GM12878 (cell line): ENCODE results near the gene SMAD2. TPM values are rescaled to one million over a fixed set of nuclear protein-coding genes. Genes with fewer than 3 reads are reported as not detected.

Experiments used
- ASH2L ChIP-seq: fragments of 300-600, 200-600 bp; sonication (generic); IDR thresholded peaks from 2 replicates; pipeline ENCODE4 v1.6.1; 2017; ENCODE audit warnings: low read depth, mild to moderate bottlenecking, borderline replicate concordance
- ATF2 ChIP-seq: IDR thresholded peaks from 2 replicates; pipeline ENCODE4 v1.6.1; 2012; ENCODE audit warnings: low read length, inconsistent platforms
- CHD2 ChIP-seq: IDR thresholded peaks from 2 replicates; pipeline ENCODE4 v1.6.1; 2011; ENCODE audit warnings: low read depth, low read length, improper control_type of control experiment, borderline replicate concordance
- EP300 ChIP-seq, 2 experiments: fragments of 150-350 bp in 1 of 2; IDR thresholded peaks; 2 replicates each; pipeline ENCODE4 v1.6.1; 2011 to 2012; ENCODE audit warnings: low read depth in 2 of 2, low read length in 2 of 2, borderline replicate concordance in 1 of 2, improper control_type of control experiment in 1 of 2, inconsistent platforms in 1 of 2; ENCODE audit not compliant: control insufficient read depth in 1 of 2
- ETV6 ChIP-seq, 2 experiments: fragments of 450-650 bp in 1 of 2; IDR thresholded peaks in 1 of 2; conservative IDR thresholded peaks in 1 of 2; 2 replicates each; pipeline ENCODE4 v1.6.1; 2014; ENCODE audit warnings: antibody characterized with exemption in 1 of 2, borderline replicate concordance in 1 of 2, low read depth in 1 of 2, mild to moderate bottlenecking in 1 of 2, moderate library complexity in 1 of 2
- IKZF1 ChIP-seq: fragments of 450-650 bp; conservative IDR thresholded peaks from 2 replicates; pipeline ENCODE4 v1.6.1; 2017; ENCODE audit warnings: antibody characterized with exemption, mild to moderate bottlenecking
- IRF4 ChIP-seq: IDR thresholded peaks from 2 replicates; pipeline ENCODE4 v1.6.1; 2011; ENCODE audit warnings: low read depth, low read length
- KAT2A ChIP-seq: conservative IDR thresholded peaks from 2 replicates; pipeline ENCODE4 v1.6.1; 2011; ENCODE audit warnings: low read depth, low read length; ENCODE audit not compliant: control insufficient read depth
- MEF2B ChIP-seq: fragments of 450-650 bp; IDR thresholded peaks from 2 replicates; pipeline ENCODE4 v1.6.1; 2018; ENCODE audit warnings: mild to moderate bottlenecking, moderate library complexity; ENCODE audit not compliant: partially characterized antibody, poor library complexity, severe bottlenecking
- MXI1 ChIP-seq: fragments of 150-350 bp; IDR thresholded peaks from 2 replicates; pipeline ENCODE4 v1.6.1; 2011; ENCODE audit warnings: low read depth, mild to moderate bottlenecking, inconsistent platforms, low read length, improper control_type of control experiment
- POLR2AphosphoS2 ChIP-seq: IDR thresholded peaks from 2 replicates; pipeline ENCODE4 v1.6.1; 2011; ENCODE audit warnings: low read depth, mild to moderate bottlenecking, low read length, improper control_type of control experiment, moderate library complexity
- POLR2AphosphoS5 ChIP-seq: IDR thresholded peaks from 2 replicates; pipeline ENCODE4 v1.6.1; 2011; ENCODE audit warnings: mild to moderate bottlenecking, low read length, inconsistent platforms
- RFX5 ChIP-seq: IDR thresholded peaks from 2 replicates; pipeline ENCODE4 v1.6.1; 2011; ENCODE audit warnings: low read depth, low read length, improper control_type of control experiment
- TAF1 ChIP-seq: IDR thresholded peaks from 2 replicates; pipeline ENCODE4 v1.6.1; 2011; ENCODE audit warnings: mild to moderate bottlenecking, low read depth, low read length, borderline replicate concordance
- polyA plus RNA-seq, 11 experiments: library from polyadenylated mRNA; depleted of rRNA in 4 of 11; unstranded in 6 of 11; stranded (reverse) in 5 of 11; fragments of >200 nt; fragmentation: Nextera tagmentation in 4 of 11; fragmentation: Illumina TruSeq in 1 of 11; extraction: Ambion mirVana in 4 of 11; extraction: Trizol in 1 of 11; gene quantifications; 1 replicate in 1 of 11; 2 replicates in 10 of 11; pipeline versions ENCODE4 v1.2.1 to v1.2.3, GENCODE V29; 2011 to 2016; ENCODE audit warnings: inconsistent platforms in 2 of 11, missing spikeins in 2 of 11, low read depth in 1 of 11
- total RNA-seq, 4 experiments: library from RNA; depleted of rRNA in 3 of 4; stranded (reverse); fragments of >200 nt in 3 of 4; fragmentation: Illumina TruSeq in 1 of 4; extraction: Trizol in 1 of 4; gene quantifications; 2 replicates each; pipeline versions ENCODE4 v1.2.1 to v1.2.3, GENCODE V29; 2013 to 2021
- TF ChIP-seq, protein P1 (sequence below): fragments of 450-650 bp; conservative IDR thresholded peaks from 2 replicates; pipeline ENCODE4 v1.6.1; 2017; ENCODE audit warnings: mild to moderate bottlenecking, moderate library complexity
- TF ChIP-seq, protein P2 (sequence below), 3 experiments: IDR thresholded peaks in 2 of 3; conservative IDR thresholded peaks in 1 of 3; 2 replicates each; pipeline ENCODE4 v1.5.1; 2011; ENCODE audit warnings: low read depth in 3 of 3, low read length in 3 of 3, mild to moderate bottlenecking in 3 of 3, control low read depth in 2 of 3, moderate library complexity in 2 of 3, inconsistent platforms in 1 of 3, mixed read lengths in 1 of 3; ENCODE audit not compliant: control insufficient read depth in 2 of 3, insufficient read depth in 1 of 3; ENCODE audit errors: extremely low read depth in 1 of 3
- TF ChIP-seq, protein P3 (sequence below): fragments of 450-650 bp; formaldehyde crosslinking; IDR thresholded peaks from 2 replicates; pipeline ENCODE4 v1.4.0; 2020; ENCODE audit warnings: mild to moderate bottlenecking, moderate library complexity

Gene SMAD2
- total and polyA plus RNA-seq, 10 of the 15 experiments (the other 5 are each of a cell fraction or from before 2014, with no cell fraction given): 28.8 to 111 (median 65.8) TPM

- TF ChIP-seq, protein P1, sequence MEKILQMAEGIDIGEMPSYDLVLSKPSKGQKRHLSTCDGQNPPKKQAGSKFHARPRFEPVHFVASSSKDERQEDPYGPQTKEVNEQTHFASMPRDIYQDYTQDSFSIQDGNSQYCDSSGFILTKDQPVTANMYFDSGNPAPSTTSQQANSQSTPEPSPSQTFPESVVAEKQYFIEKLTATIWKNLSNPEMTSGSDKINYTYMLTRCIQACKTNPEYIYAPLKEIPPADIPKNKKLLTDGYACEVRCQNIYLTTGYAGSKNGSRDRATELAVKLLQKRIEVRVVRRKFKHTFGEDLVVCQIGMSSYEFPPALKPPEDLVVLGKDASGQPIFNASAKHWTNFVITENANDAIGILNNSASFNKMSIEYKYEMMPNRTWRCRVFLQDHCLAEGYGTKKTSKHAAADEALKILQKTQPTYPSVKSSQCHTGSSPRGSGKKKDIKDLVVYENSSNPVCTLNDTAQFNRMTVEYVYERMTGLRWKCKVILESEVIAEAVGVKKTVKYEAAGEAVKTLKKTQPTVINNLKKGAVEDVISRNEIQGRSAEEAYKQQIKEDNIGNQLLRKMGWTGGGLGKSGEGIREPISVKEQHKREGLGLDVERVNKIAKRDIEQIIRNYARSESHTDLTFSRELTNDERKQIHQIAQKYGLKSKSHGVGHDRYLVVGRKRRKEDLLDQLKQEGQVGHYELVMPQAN: 0 out of 2 replicates have a peak, but pooled peaks have one; percentile 54
- TF ChIP-seq, protein P2, sequence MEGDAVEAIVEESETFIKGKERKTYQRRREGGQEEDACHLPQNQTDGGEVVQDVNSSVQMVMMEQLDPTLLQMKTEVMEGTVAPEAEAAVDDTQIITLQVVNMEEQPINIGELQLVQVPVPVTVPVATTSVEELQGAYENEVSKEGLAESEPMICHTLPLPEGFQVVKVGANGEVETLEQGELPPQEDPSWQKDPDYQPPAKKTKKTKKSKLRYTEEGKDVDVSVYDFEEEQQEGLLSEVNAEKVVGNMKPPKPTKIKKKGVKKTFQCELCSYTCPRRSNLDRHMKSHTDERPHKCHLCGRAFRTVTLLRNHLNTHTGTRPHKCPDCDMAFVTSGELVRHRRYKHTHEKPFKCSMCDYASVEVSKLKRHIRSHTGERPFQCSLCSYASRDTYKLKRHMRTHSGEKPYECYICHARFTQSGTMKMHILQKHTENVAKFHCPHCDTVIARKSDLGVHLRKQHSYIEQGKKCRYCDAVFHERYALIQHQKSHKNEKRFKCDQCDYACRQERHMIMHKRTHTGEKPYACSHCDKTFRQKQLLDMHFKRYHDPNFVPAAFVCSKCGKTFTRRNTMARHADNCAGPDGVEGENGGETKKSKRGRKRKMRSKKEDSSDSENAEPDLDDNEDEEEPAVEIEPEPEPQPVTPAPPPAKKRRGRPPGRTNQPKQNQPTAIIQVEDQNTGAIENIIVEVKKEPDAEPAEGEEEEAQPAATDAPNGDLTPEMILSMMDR (IDR thresholded peaks at IDR 0.05 in 2 of 3, conservative IDR thresholded peaks at IDR 0.05 in 1 of 3; ENCODE audit: control insufficient read depth in 2 of 3, extremely low read depth in 1 of 3, insufficient read depth in 1 of 3, low read depth in 3 of 3, low read length in 3 of 3): no peak
- TF ChIP-seq ETV6 (conservative IDR thresholded peaks at IDR 0.05 in 1 of 2, IDR thresholded peaks at IDR 0.05 in 1 of 2; ENCODE audit: borderline replicate concordance in 1 of 2, low read depth in 1 of 2): no peak
- TF ChIP-seq KAT2A: no peak
- no peak for TF ChIP-seq ATF2
- no peak for TF ChIP-seq RFX5
- peak; percentile 5; the same call in 1 of the 2 replicates for TF ChIP-seq TAF1
- TF ChIP-seq POLR2AphosphoS5: peak; percentile 78
- TF ChIP-seq CHD2: peak; percentile 72
- peak; percentile 87 for TF ChIP-seq IKZF1
- no peak for TF ChIP-seq MEF2B
- no peak for TF ChIP-seq EP300 (IDR thresholded peaks at IDR 0.05; ENCODE audit: borderline replicate concordance in 1 of 2, control insufficient read depth in 1 of 2, low read depth in 2 of 2, low read length in 2 of 2)
- TF ChIP-seq ASH2L: 0 out of 2 replicates have a peak, but pooled peaks have one; percentile 16
- TF ChIP-seq POLR2AphosphoS2: peak; percentile 48; the same call in 1 of the 2 replicates
- peak; percentile 78 for TF ChIP-seq MXI1
- TF ChIP-seq, protein P3, sequence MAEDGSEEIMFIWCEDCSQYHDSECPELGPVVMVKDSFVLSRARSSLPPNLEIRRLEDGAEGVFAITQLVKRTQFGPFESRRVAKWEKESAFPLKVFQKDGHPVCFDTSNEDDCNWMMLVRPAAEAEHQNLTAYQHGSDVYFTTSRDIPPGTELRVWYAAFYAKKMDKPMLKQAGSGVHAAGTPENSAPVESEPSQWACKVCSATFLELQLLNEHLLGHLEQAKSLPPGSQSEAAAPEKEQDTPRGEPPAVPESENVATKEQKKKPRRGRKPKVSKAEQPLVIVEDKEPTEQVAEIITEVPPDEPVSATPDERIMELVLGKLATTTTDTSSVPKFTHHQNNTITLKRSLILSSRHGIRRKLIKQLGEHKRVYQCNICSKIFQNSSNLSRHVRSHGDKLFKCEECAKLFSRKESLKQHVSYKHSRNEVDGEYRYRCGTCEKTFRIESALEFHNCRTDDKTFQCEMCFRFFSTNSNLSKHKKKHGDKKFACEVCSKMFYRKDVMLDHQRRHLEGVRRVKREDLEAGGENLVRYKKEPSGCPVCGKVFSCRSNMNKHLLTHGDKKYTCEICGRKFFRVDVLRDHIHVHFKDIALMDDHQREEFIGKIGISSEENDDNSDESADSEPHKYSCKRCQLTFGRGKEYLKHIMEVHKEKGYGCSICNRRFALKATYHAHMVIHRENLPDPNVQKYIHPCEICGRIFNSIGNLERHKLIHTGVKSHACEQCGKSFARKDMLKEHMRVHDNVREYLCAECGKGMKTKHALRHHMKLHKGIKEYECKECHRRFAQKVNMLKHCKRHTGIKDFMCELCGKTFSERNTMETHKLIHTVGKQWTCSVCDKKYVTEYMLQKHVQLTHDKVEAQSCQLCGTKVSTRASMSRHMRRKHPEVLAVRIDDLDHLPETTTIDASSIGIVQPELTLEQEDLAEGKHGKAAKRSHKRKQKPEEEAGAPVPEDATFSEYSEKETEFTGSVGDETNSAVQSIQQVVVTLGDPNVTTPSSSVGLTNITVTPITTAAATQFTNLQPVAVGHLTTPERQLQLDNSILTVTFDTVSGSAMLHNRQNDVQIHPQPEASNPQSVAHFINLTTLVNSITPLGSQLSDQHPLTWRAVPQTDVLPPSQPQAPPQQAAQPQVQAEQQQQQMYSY (CRISPR knock-in tag): no peak
- no peak for TF ChIP-seq IRF4
These were observed 665 bp upstream of the SMAD2 start (continued) for GRCh38 chr18:47930931-47931717.
